D341Med (cell line): ENCODE data around the gene MYOD1.

Source experiments
- DNase-seq: peaks from one replicate; pipeline ENCODE4 v3.0.0; 2012; ENCODE audit warnings: low spot score

MYOD1 gene

GRCh38 chr11:17734986-17735817 is 15.8 kb downstream of the MYOD1 start:
- peak; percentile 79 for DNase-seq

- peak; percentile 87 for DNase-seq
Measured at GRCh38 chr11:17735818-17736578, 16.6 kb downstream of the MYOD1 start.

- no peak for DNase-seq
Measured at GRCh38 chr11:17736579-17736893, 17.2 kb downstream of the MYOD1 start.

- DNase-seq: no peak
Measured at GRCh38 chr11:17736930-17737817, 17.8 kb downstream of the MYOD1 start.

- DNase-seq: no peak
Measured at GRCh38 chr11:17738151-17738973, 19.0 kb downstream of the MYOD1 start.

GRCh38 chr11:17739945-17740338 is 20.6 kb downstream of the MYOD1 start:
- DNase-seq: no peak

- DNase-seq: no peak
Measured at GRCh38 chr11:17740649-17741235, 21.4 kb downstream of the MYOD1 start.

GRCh38 chr11:17741487-17741886 is 22.1 kb downstream of the MYOD1 start:
- DNase-seq: no peak

- no peak for DNase-seq
Measured at GRCh38 chr11:17742019-17742418, 22.6 kb downstream of the MYOD1 start.

GRCh38 chr11:17743026-17743807 is 23.8 kb downstream of the MYOD1 start:
- no peak for DNase-seq

GRCh38 chr11:17743808-17744119 is 24.4 kb downstream of the MYOD1 start:
- DNase-seq: no peak

GRCh38 chr11:17744151-17744940 is 25.0 kb downstream of the MYOD1 start:
- no peak for DNase-seq

GRCh38 chr11:17745023-17745772 is 25.8 kb downstream of the MYOD1 start:
- no peak for DNase-seq

- DNase-seq: no peak
Measured at GRCh38 chr11:17746096-17746495, 26.7 kb downstream of the MYOD1 start.

GRCh38 chr11:17747131-17747955 is 28.0 kb downstream of the MYOD1 start:
- DNase-seq: no peak

- no peak for DNase-seq
Measured at GRCh38 chr11:17748044-17748443, 28.7 kb downstream of the MYOD1 start.

- no peak for DNase-seq
Measured at GRCh38 chr11:17748761-17749721, 29.7 kb downstream of the MYOD1 start.
